Renal cortical epithelial cell (primary cell): ENCODE measurements around the gene FANK1. TPM values are rescaled to one million over a fixed set of nuclear protein-coding genes. Genes with fewer than 3 reads are reported as not detected.

Experiments used
- DNase-seq: peaks from one replicate; pipeline ENCODE4 v3.0.0-alpha.2; 2011; ENCODE audit warnings: low read depth
- total RNA-seq: library from RNA; depleted of rRNA; stranded (reverse); fragments of >200 nt; gene quantifications from 2 replicates; pipeline ENCODE4 v1.2.3, GENCODE V29; 2014

Gene FANK1
- total RNA-seq, result 14.9 and 26.4 TPM in 2 replicates

- peak; percentile 55 for DNase-seq
These were observed at the start of gene FANK1 for GRCh38 chr10:125896088-125896934. FANK1 (plus strand) TSS chr10:125896564; CDS start chr10:125896643, 79 bp downstream.

GRCh38 chr10:125846894-125847293 is 49.5 kb upstream of the FANK1 start:
- DNase-seq, result no peak

- no peak for DNase-seq
These were observed 48.0 kb upstream of the FANK1 start for GRCh38 chr10:125848371-125848770.

GRCh38 chr10:125848857-125849256 is 47.5 kb upstream of the FANK1 start:
- DNase-seq, result no peak

- no peak for DNase-seq
These were observed 46.9 kb upstream of the FANK1 start for GRCh38 chr10:125849448-125849847.

GRCh38 chr10:125850766-125851731 is 45.3 kb upstream of the FANK1 start:
- no peak for DNase-seq

GRCh38 chr10:125852487-125852886 is 43.9 kb upstream of the FANK1 start:
- DNase-seq, result no peak

GRCh38 chr10:125857185-125857760 is 39.1 kb upstream of the FANK1 start:
- DNase-seq, result peak; percentile 28

GRCh38 chr10:125859128-125859817 is 37.1 kb upstream of the FANK1 start:
- DNase-seq, result peak; percentile 26

- no peak for DNase-seq
These were observed 31.2 kb upstream of the FANK1 start for GRCh38 chr10:125865120-125865519.

- DNase-seq, result no peak
These were observed 29.8 kb upstream of the FANK1 start for GRCh38 chr10:125866421-125867029.

- peak; percentile 79 for DNase-seq
These were observed 27.9 kb upstream of the FANK1 start for GRCh38 chr10:125868372-125868975.

GRCh38 chr10:125871338-125871737 is 25.0 kb upstream of the FANK1 start:
- DNase-seq, result no peak

GRCh38 chr10:125878957-125879835 is 17.2 kb upstream of the FANK1 start:
- peak; percentile 98 for DNase-seq

GRCh38 chr10:125880719-125881118 is 15.6 kb upstream of the FANK1 start:
- no peak for DNase-seq

- DNase-seq, result no peak
These were observed 15.2 kb upstream of the FANK1 start, which contains the start of gene DHX32 for GRCh38 chr10:125881192-125881591. DHX32 (minus strand) TSS chr10:125881292; CDS start chr10:125880824, 468 bp downstream.

- peak; percentile 69 for DNase-seq
These were observed 13.8 kb upstream of the FANK1 start for GRCh38 chr10:125882596-125882995.

- no peak for DNase-seq
These were observed 13.2 kb upstream of the FANK1 start for GRCh38 chr10:125883211-125883610.

GRCh38 chr10:125886914-125887512 is 9.4 kb upstream of the FANK1 start:
- peak; percentile 46 for DNase-seq
